Calu3 (cell line): Measurements from ENCODE around the gene CALR3. TPM values are rescaled to one million over a fixed set of nuclear protein-coding genes. Genes with fewer than 3 reads are reported as not detected.

Source experiments
- BruUV-seq: library from RNA; stranded (reverse); fragments of 400-500 nt; replicated peaks from 2 replicates; lab custom pipeline; 2021; lab: Mats Ljungman, UMichigan
- CTCF ChIA-PET: fragments of 300-600 bp; sonication (Branson Sonifier 250); formaldehyde crosslinking; loops from one replicate; lab custom pipeline; 2022; ENCODE audit warnings: antibody characterized with exemption; lab: Charles Lee
- DNase-seq: peaks from one replicate; pipeline ENCODE4 v3.0.0; 2022
- H3K27ac Mint-ChIP-seq: one replicate; pipeline ENCODE4 v1.8.0; 2022; ENCODE audit warnings: mixed read lengths; ENCODE audit not compliant: unreplicated experiment
- H3K27me3 Mint-ChIP-seq: one replicate; pipeline ENCODE4 v1.8.0; 2022; ENCODE audit warnings: mixed read lengths; ENCODE audit not compliant: unreplicated experiment
- H3K36me3 Mint-ChIP-seq: one replicate; pipeline ENCODE4 v1.8.0; 2022; ENCODE audit warnings: mild to moderate bottlenecking, moderate library complexity, mixed read lengths; ENCODE audit not compliant: insufficient read depth, unreplicated experiment
- H3K4me1 Mint-ChIP-seq: one replicate; pipeline ENCODE4 v1.8.0; 2022; ENCODE audit warnings: mild to moderate bottlenecking, low read depth, mixed read lengths; ENCODE audit not compliant: unreplicated experiment
- H3K4me3 Mint-ChIP-seq: one replicate; pipeline ENCODE4 v1.8.0; 2022; ENCODE audit warnings: mild to moderate bottlenecking, low read depth, moderate library complexity, mixed read lengths; ENCODE audit not compliant: unreplicated experiment
- H3K9me3 Mint-ChIP-seq: one replicate; pipeline ENCODE4 v1.8.0; 2022; ENCODE audit warnings: low read depth, mixed read lengths; ENCODE audit not compliant: unreplicated experiment
- intact Hi-C: fragments of 100-400 bp; cut with micrococcal nuclease; formaldehyde crosslinking; loops from one replicate; pipeline ENCODE4 v1.10.0; 2022; ENCODE audit not compliant: unreplicated experiment
- total RNA-seq: library from RNA; stranded (reverse); gene quantifications from 2 replicates; pipeline ENCODE4 v1.2.3, GENCODE V29; 2022
- TF ChIP-seq, protein P1 (sequence below): fragments of 200-600 bp; IDR thresholded peaks from one replicate; pipeline ENCODE4 v1.8.0; 2022; ENCODE audit warnings: antibody characterized with exemption; ENCODE audit not compliant: unreplicated experiment

The CALR3 gene
- total RNA-seq, 1 experiment from 2014 or later = not detected

DNA sequence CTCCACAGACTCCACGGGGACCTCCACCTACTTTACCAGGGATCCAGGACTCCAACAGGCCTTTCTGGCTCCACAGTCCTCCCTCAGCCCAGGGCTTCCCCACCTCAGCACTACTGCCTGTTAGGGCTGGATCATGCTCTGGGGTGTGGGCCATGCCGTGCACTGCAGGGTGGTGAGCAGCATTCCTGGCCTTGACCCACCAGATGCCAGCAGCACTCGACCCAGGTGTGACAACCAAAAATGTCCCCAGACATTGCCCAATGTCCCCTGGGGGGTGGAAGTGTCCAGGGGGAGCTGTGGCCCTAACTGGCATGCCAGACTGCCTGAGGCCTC lies 66.2 kb downstream of the CALR3 start:
- H3K4me3 Mint-ChIP-seq = no peak overlapping the region
- CTCF ChIA-PET = no interaction called here
- H3K36me3 Mint-ChIP-seq = peaks cover 5% of the 10 kb centered on the region
- no peaks in the 10 kb centered on the region for H3K9me3 Mint-ChIP-seq
- BruUV-seq = no TSS peak
- no peak overlapping the region for H3K27ac Mint-ChIP-seq
- H3K27me3 Mint-ChIP-seq = no peaks in the 10 kb centered on the region
- DNase-seq = no peak
- TF ChIP-seq, protein P1, sequence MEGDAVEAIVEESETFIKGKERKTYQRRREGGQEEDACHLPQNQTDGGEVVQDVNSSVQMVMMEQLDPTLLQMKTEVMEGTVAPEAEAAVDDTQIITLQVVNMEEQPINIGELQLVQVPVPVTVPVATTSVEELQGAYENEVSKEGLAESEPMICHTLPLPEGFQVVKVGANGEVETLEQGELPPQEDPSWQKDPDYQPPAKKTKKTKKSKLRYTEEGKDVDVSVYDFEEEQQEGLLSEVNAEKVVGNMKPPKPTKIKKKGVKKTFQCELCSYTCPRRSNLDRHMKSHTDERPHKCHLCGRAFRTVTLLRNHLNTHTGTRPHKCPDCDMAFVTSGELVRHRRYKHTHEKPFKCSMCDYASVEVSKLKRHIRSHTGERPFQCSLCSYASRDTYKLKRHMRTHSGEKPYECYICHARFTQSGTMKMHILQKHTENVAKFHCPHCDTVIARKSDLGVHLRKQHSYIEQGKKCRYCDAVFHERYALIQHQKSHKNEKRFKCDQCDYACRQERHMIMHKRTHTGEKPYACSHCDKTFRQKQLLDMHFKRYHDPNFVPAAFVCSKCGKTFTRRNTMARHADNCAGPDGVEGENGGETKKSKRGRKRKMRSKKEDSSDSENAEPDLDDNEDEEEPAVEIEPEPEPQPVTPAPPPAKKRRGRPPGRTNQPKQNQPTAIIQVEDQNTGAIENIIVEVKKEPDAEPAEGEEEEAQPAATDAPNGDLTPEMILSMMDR = no peak
- H3K4me1 Mint-ChIP-seq = no peaks in the 10 kb centered on the region
- intact Hi-C loops = no loop called here

DNA sequence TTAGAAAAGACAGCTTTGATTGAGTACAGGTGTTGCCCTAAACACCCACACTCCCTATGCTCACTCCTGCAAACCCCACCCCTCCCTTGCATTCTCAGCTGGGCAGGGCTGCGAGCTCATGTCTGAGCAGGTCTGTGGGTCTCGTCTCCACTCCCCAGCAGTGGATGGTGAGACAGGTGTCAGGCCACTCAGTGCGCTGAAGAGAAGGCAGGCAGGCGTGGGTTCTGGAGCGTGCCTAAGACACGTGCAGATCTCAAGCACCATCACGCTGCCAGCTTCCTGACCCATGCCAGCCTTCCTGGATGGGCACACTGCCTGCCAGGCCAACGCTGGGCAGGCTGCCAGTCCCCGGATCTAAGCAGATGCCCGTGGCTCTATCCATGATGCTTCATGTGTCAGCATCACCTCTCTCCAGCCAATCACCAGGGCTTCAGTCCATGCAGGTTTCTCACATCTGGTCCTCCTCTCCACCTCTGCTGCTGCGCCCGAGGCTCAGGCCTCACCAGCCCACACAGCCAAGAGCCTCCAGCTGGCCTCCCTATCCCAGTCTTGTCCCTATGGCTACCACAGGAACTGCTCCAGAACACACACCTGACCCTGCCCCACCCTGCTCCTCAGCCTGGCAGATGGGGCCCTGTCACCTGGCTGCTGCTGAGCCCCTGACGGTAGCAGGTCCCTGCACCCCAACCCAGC lies 66.8 kb downstream of the CALR3 start:
- no peak for DNase-seq
- Mint-ChIP-seq H3K4me1 (no peaks in the 10 kb centered on the region), H3K4me3 (no peak overlapping the region), H3K9me3 (no peaks in the 10 kb centered on the region), H3K36me3 (peaks cover 6% of the 10 kb centered on the region), H3K27ac (no peak overlapping the region), H3K27me3 (no peaks in the 10 kb centered on the region)
- no TSS peak for BruUV-seq
- CTCF ChIA-PET = no interaction called here
- TF ChIP-seq, protein P1 = no peak
- intact Hi-C loops = no loop called here

Other genes with a start within 250 kb of the CALR3 start
- 2.5 and 5.0 TPM in 2 replicates for gene KLF2, start 171.3 kb downstream of the CALR3 start, total RNA-seq
- 24.2 and 25.6 TPM in 2 replicates for gene EPS15L1, start 24.2 kb downstream of the CALR3 start, total RNA-seq
- 4.5 and 4.8 TPM in 2 replicates for gene C19orf44, start 227 bp upstream of the CALR3 start, total RNA-seq
- gene CHERP, start 46.3 kb upstream of the CALR3 start, total RNA-seq = 49.3 and 49.8 TPM in 2 replicates
- gene SLC35E1, start 76.2 kb upstream of the CALR3 start, total RNA-seq = 41.6 and 46.4 TPM in 2 replicates
- 9.0 and 9.6 TPM in 2 replicates for gene MED26, start 132.0 kb upstream of the CALR3 start, total RNA-seq
- 40.9 and 42.3 TPM in 2 replicates for gene SMIM7, start 164.0 kb upstream of the CALR3 start, total RNA-seq
- gene TMEM38A, start 165.0 kb upstream of the CALR3 start, total RNA-seq = 19.2 and 20.1 TPM in 2 replicates
- gene NWD1, start 223.7 kb upstream of the CALR3 start, total RNA-seq = 0.93 and 1.4 TPM in 2 replicates